Head of caudate nucleus (tissue), 42 donors: ENCODE data around the gene SMURF1.
A peak's percentile ranks its signal among the peaks of the same experiment; 100 is the strongest.
"Not testable (repeated sequence)": the region's sequence is repeated elsewhere in the genome, so short reads cannot be mapped to it uniquely, and the experiment has no call there.

ENCODE experiments used
- DNase-seq, 42 donors: peaks; one replicate each; pipeline versions ENCODE4 v3.0.0 to v3.0.0-alpha.2; 2020 to 2021; ENCODE audit warnings: mixed read lengths in 7 of 42
- intact Hi-C: fragments of 100-400 bp; cut with DNase I; formaldehyde crosslinking; loops from one replicate; pipeline ENCODE4 v1.15.0; 2022

SMURF1 gene

GRCh38 chr7:99083068-99083651 is 60.7 kb downstream of the SMURF1 start:
- intact Hi-C loops = no loop called here
- no peak for DNase-seq

GRCh38 chr7:99080679-99081078 is 63.2 kb downstream of the SMURF1 start:
- no peak for DNase-seq
- intact Hi-C loops = no loop called here

DNA sequence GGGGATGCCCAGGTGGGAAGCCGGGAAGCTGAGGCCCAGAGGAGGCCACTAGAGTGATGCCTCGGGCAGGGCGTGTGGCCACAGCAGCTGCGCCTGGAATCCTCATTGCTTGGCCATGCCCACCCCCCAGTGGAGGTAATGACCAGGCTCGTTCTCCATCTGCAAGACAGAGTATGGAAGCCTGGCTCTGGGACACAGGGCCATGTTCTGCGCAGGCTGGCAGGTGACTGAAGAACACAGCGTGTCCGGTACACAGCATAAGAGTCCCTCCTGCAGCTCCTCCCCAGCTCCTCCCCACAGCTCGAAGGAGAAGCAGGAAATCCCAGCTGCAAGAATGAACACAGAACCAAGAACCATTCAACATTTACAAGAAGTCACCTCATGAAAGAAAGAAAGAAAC is 64.8 kb downstream of the SMURF1 start:
- peak in 15 of 42 donors; percentile 10 to 68 (median 25) for DNase-seq
- intact Hi-C loops = no loop called here

DNA sequence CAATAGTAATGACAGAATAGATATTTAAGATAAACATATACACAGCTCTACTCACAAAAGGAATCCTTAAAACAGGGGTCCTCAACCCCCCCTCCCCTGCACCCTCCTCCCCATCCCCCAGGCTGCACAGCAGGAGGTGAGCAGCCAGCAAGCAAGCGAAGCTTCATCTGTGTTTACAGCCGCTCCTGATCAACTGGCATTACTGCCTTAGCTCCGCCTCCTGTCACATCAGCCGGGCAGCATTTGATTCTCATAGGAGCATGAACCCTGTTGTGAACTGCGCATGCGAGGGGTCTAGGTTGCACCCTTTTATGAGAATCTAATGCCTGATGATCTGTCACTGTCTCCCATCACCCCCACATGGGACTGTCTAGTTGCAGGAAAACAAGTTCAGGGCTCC is 65.5 kb downstream of the SMURF1 start:
- intact Hi-C loops = no loop called here
- peak in 3 of 42 donors; percentile 13 to 50 (median 17) for DNase-seq

- intact Hi-C loops = no loop called here
Measured at GRCh38 chr7:99076615-99077014, 67.3 kb downstream of the SMURF1 start.

DNA sequence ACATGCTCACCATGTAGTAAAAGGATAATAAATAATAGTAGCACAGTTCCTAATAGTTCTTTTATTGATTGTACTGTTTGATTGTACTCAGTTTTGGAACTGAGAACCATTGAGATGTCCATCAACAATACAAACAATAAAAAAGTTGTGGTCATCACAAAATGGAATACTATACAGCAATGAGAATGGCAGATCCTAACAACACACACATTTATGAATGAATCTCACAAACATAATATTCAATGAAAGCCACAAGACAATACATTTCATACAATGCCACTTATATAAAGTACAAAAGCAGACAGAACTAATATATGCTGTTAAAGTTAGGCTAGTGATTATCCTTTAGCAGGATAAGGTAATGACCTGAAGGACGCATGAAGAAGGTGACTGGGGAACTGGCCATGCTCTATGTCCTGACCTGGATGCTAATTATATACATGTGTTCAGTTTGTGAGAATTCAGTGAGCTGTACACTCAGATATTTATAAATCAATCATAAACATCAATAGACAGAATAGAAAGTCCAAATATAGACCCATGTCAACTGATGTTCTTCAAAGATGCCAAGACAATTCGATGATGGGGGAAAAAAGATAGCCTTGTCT is 70.0 kb downstream of the SMURF1 start:
- intact Hi-C loops = no loop called here
- no peak for DNase-seq

More at GRCh38 chr7:99076615-99077014, 67.3 kb downstream of the SMURF1 start:
- no peak for DNase-seq

GRCh38 chr7:99072126-99072525 is 71.8 kb downstream of the SMURF1 start:
- intact Hi-C loops = no loop called here
- DNase-seq = no peak

DNA sequence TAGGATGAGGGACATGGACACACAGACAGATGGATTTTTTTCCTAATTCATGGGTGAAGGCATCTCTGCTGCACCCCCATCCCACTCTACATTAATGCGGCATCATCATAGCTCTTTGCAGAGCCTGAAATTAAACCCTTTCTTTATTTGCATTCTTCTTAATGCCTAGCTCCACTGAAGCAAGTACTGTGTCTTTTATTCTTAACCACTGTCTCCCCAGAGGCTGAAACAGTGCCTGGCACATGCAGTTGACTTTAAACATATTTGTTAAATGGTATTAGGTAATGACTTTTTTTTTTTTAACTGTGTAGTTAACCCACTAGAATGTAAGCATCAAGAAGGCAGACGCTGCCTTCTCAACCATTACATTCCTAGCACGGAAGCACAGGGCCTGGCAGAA is 73.5 kb downstream of the SMURF1 start:
- intact Hi-C loops = no loop called here
- no peak for DNase-seq

GRCh38 chr7:99061001-99061776 is 82.7 kb downstream of the SMURF1 start:
- DNase-seq = no peak
- intact Hi-C loops = no loop called here

DNA sequence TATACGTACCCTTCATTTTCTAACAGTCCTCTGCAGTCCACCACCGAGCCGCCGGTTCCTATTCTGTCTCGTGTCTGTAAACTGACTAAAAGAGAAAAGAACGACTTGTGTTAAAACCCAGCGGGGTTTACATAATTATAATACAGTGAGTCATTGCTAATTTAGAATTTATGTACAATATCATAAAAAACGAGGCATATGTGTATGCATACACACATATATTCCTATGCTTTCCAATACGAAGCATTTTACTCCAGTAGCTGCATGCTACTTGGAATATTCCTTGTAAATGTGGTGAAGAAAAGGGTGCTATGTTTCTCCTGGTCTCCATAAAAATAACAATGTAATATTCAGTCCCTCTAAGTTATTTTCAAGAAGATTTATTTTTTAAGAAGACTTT is 89.1 kb downstream of the SMURF1 start:
- DNase-seq = peak in 1 of 42 donors; percentile 33
- intact Hi-C loops = no loop called here

- DNase-seq = no peak
- intact Hi-C loops = no loop called here
Measured at GRCh38 chr7:99050971-99051370, 92.9 kb downstream of the SMURF1 start.

- intact Hi-C loops = no loop called here
Measured at GRCh38 chr7:99047526-99048077, 96.3 kb downstream of the SMURF1 start.

DNA sequence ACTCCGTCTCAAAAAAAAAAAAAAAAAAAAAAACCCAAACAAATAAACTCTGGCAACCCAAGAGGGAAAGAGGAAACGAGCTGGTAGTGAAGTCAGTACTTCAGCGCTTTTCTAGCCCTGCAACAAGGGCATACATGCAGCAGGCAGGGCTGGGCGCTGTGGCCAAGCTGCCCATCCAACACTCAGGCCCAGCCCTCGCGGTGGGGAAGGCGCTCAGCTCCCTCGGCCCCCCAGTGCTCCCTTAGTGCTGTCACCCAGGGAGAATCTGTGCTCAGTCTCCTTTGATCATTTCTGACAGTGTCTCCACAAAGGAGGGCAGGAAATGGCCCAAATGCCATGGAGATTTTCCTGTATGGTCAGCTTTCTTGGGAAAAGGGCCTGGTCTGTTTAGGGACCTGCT is 97.2 kb downstream of the SMURF1 start:
- intact Hi-C loops = no loop called here

More at GRCh38 chr7:99047526-99048077, 96.3 kb downstream of the SMURF1 start:
- peak in 1 of 42 donors; percentile 41 for DNase-seq

DNA sequence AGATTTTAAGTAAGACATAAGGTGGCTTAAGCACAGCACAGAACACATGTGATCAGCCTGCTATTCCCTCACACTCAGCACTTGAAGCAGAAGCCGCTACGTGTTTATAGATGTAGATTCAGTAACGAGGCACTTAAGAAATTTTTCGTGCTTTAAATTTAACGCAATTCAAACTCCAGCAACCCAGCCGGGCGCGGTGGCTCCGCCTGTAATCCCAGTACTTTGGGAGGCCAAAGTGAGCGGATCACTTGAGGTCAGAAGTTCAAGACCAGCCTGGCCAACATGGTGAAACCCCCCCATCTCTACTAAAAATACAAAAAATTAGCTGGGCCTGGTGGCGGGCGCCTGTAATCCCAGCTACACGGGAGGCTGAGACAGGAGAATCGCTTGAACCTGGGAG is 97.6 kb downstream of the SMURF1 start:
- DNase-seq = peak in 1 of 42 donors; percentile 14
- intact Hi-C loops = not testable (repeated sequence)

More for the DNA sequence above, 97.2 kb downstream of the SMURF1 start:
- peak in 1 of 42 donors; percentile 37 for DNase-seq

DNA sequence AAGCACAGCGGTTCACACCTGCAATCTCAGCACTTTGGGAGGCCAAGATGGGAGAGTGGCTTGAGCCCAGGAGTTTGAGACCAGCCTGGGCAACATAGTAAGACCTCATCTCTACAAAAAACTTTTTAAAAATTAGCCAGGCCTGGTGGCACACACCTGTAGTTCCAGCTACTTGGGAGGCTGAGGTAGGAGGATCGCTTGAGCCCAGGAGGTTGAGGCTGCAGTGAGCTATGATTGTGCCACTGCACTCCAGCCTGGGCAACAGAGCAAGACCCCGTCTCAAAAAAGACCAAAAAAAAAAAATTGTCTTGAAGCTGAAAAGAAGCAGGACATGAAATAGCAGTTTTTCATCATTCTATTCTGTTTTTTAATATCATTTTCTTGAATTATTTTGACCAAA is 99.0 kb downstream of the SMURF1 start:
- intact Hi-C loops = loop anchor here (5.0 kb wide), 1 partner anchor 97 kb away; the partner anchor contains the start of gene SMURF1
- DNase-seq = peak in 1 of 42 donors; percentile 39

DNA sequence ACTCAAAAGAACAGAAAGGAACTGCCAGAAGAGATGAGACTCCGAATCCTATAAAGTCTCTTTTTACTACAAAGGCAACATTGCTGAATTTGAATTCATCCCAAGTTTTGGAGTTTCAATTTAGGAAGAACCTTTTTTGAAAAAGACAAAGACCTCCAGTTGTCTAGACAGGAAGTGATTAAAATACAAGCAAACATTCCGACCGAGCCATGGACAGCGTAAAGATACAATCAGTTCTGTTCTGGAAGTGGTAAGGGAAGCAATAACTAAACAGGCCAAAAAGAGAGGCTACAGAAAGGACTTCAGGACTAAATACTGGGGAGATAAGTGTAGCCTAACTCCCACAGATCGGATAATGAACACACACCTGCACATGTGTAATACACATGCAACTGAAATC is 101.0 kb downstream of the SMURF1 start:
- peak in 1 of 42 donors; percentile 40 for DNase-seq
- intact Hi-C loops = loop anchor here (5.0 kb wide), 1 partner anchor 99 kb away; the partner anchor contains the start of gene SMURF1

- intact Hi-C loops = loop anchor here (2.0 to 5.0 kb wide), 2 partner anchors 101 to 271 kb away; partner anchors contain the start of gene SMURF1
- peak in 4 of 42 donors; percentile 22 to 52 (median 44) for DNase-seq
Measured at GRCh38 chr7:99041526-99041925, 102.4 kb downstream of the SMURF1 start.

GRCh38 chr7:99040104-99040958 is 103.6 kb downstream of the SMURF1 start:
- peak; percentile 68 to 96 (median 86) for DNase-seq
- intact Hi-C loops = loop anchor here (2.0 to 5.0 kb wide), 2 partner anchors 102 to 272 kb away; partner anchors contain the start of gene SMURF1
